Measurements from ENCODE around the gene GSG1L. TPM values are rescaled to one million over a fixed set of nuclear protein-coding genes. Genes with fewer than 3 reads are reported as not detected.

The GSG1L gene
- total and polyA plus RNA-seq, 9 of the 15 experiments (the other 6 are each of a cell fraction or from before 2014, with no cell fraction given), result not detected

- H3K27me3 ChIP-seq (ENCODE audit: control insufficient read depth in 2 of 2, insufficient read depth in 2 of 2, low read length in 2 of 2), result no peaks in the 10 kb centered on the region; a peak in 1 of 5 replicates
- H3K36me3 ChIP-seq (ENCODE audit: control insufficient read depth, insufficient read depth, low read length), result no peaks in the 10 kb centered on the region
- DNase-seq (ENCODE audit: extremely low read depth in 1 of 4, low spot score in 3 of 4) (no peak), ATAC-seq (no peak), FAIRE-seq (no peak)
- no peak overlapping the region for H2AFZ ChIP-seq (ENCODE audit: low read depth, low read length)
- peaks cover 6 to 18% of the 10 kb centered on the region in 2 experiments; a peak in 4 of 5 replicates for H3K4me1 ChIP-seq (replicated peaks in 1 of 2; ENCODE audit: control insufficient read depth in 2 of 2, insufficient read depth in 2 of 2, low read length in 2 of 2)
- BruUV-seq (replicated peaks), result no TSS peak
- no peaks in the 10 kb centered on the region for H3K9me3 ChIP-seq (replicated peaks; ENCODE audit: control insufficient read depth, insufficient read depth, low read depth, low read length)
- TF ChIP-seq ZNF311 (CRISPR knock-in tag; IDR thresholded peaks at IDR 0.05), result no peak
- peak; percentile 92 for TF ChIP-seq ZNF121 (CRISPR knock-in tag; conservative IDR thresholded peaks at IDR 0.05)
- intact Hi-C loops (cut with micrococcal nuclease), result no loop called here
- no peak overlapping the region for H3K27ac ChIP-seq (ENCODE audit: extremely low read depth, low read depth, low read length)
- peaks cover 4% of the 10 kb centered on the region; the same call in 1 of the 2 replicates for H4K20me1 ChIP-seq (replicated peaks; ENCODE audit: control insufficient read depth, insufficient read depth, low read length)
- H3K4me3 ChIP-seq, result no peak overlapping the region
- POLR2A ChIA-PET, result interaction anchor here (0.6 to 1.5 kb wide), 2 partner anchors 8 to 1704 kb away, joined by 3 to 5 read pairs; no protein-coding TSS in a partner anchor
- in situ Hi-C loops (cut with MboI), result no loop called here
- CTCF ChIA-PET (ENCODE audit: low intra/inter-chr PET ratio), result no interaction called here
- no peak overlapping the region for H3K4me2 ChIP-seq (ENCODE audit: insufficient read depth, low read length)
- no peaks in the 10 kb centered on the region for H3K9me1 ChIP-seq (ENCODE audit: control insufficient read depth, insufficient read depth, low read length)
- no peaks in the 10 kb centered on the region for H3K79me2 ChIP-seq (ENCODE audit: control insufficient read depth, insufficient read depth, low read length)
- WGBS (ENCODE audit: insufficient coverage, low coverage, missing lambda C conversion rate), result 31% methylated on average over 12 of the region's 12 CpGs
- no peak overlapping the region for H3K9ac ChIP-seq (ENCODE audit: insufficient read depth in 1 of 2, low read depth in 2 of 2, low read length in 2 of 2)
Measured at GRCh38 chr16:28085389-28086171, 22.1 kb upstream of the GSG1L start.

DNA sequence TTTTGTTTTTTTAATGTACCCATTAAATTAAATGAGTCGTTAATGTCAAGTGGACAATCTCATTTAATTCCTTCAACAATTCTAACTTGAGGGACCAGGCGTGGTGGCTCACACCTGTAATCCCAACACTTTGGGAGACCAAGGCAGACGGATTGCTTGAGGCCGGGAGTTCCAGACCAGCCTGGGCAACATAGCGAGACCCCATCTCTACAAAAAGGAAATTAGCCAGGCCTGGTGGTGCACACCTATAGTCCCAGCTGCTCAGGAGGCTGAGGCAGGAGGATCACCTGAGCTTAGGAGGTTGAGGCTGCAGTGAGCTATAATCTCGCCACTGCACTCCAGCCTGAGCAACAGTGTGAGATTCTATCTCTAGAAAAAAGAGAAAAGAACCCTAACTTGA lies 20.7 kb upstream of the GSG1L start:
- Histone ChIP-seq H3K27me3 (ENCODE audit: control insufficient read depth in 2 of 2, insufficient read depth in 2 of 2, low read length in 2 of 2) (peaks cover 2 to 6% of the 10 kb centered on the region in 2 experiments; a peak in 2 of 5 replicates), H3K79me2 (ENCODE audit: control insufficient read depth, insufficient read depth, low read length) (no peaks in the 10 kb centered on the region), H3K36me3 (ENCODE audit: control insufficient read depth, insufficient read depth, low read length) (no peaks in the 10 kb centered on the region), H3K4me3 (no peak overlapping the region), H3K4me1 (replicated peaks in 1 of 2; ENCODE audit: control insufficient read depth in 2 of 2, insufficient read depth in 2 of 2, low read length in 2 of 2) (peaks cover 6 to 18% of the 10 kb centered on the region in 2 experiments; a peak in 4 of 5 replicates), H4K20me1 (replicated peaks; ENCODE audit: control insufficient read depth, insufficient read depth, low read length) (peaks cover 3% of the 10 kb centered on the region; the same call in 1 of the 2 replicates), H2AFZ (ENCODE audit: low read depth, low read length) (no peak overlapping the region), H3K9me3 (replicated peaks; ENCODE audit: control insufficient read depth, insufficient read depth, low read depth, low read length) (no peaks in the 10 kb centered on the region), H3K9me1 (ENCODE audit: control insufficient read depth, insufficient read depth, low read length) (no peaks in the 10 kb centered on the region), H3K4me2 (ENCODE audit: insufficient read depth, low read length) (no peak overlapping the region), H3K27ac (ENCODE audit: extremely low read depth, low read depth, low read length) (no peak overlapping the region), H3K9ac (ENCODE audit: insufficient read depth in 1 of 2, low read depth in 2 of 2, low read length in 2 of 2) (no peak overlapping the region)
- BruUV-seq (replicated peaks), result no TSS peak
- DNase-seq (ENCODE audit: extremely low read depth in 1 of 4, low spot score in 3 of 4) (no peak), ATAC-seq (no peak), FAIRE-seq (no peak)
- ChIA-PET CTCF (ENCODE audit: low intra/inter-chr PET ratio) (no interaction called here), POLR2A (interaction anchor here (1.5 kb wide), 1 partner anchor 9 kb away, joined by 5 read pairs; no protein-coding TSS in a partner anchor)
- TF ChIP-seq KLF10 (CRISPR knock-in tag; IDR thresholded peaks at IDR 0.05) (no peak), ZNF121 (CRISPR knock-in tag; conservative IDR thresholded peaks at IDR 0.05) (peak; percentile 64), ELF2 (CRISPR knock-in tag; IDR thresholded peaks at IDR 0.05) (no peak), SETDB1 (IDR thresholded peaks at IDR 0.05; ENCODE audit: low read length) (no peak), TAF7 (tag; IDR thresholded peaks at IDR 0.05) (no peak), THRA (IDR thresholded peaks at IDR 0.05) (no peak)
- WGBS (ENCODE audit: insufficient coverage, low coverage, missing lambda C conversion rate), result 57% methylated on average over 6 of the region's 6 CpGs
- intact Hi-C loops (cut with micrococcal nuclease) (no loop called here), in situ Hi-C loops (cut with MboI) (no loop called here)

Measured in K562 (cell line).